HG02973 (cell line): Measurements from ENCODE around the gene SMIM27.
"Not testable (repeated sequence)": the region's sequence is repeated elsewhere in the genome, so short reads cannot be mapped to it uniquely, and the experiment has no call there.

Source experiments
- ATAC-seq: cut with Tn5 transposase; IDR thresholded peaks from one replicate; pipeline ENCODE4 v1.9.1; 2021; ENCODE audit warnings: moderate library complexity; ENCODE audit not compliant: unreplicated experiment

The SMIM27 gene

GRCh38 chr9:32596096-32596865 lies 44.2 kb downstream of the SMIM27 start:
- ATAC-seq: no peak

- no peak for ATAC-seq
Observed at GRCh38 chr9:32596936-32597335, 44.8 kb downstream of the SMIM27 start.

- ATAC-seq: not testable (repeated sequence)
Observed at GRCh38 chr9:32599021-32599420, 46.9 kb downstream of the SMIM27 start.
